GM19238 (cell line): Measurements from ENCODE around the gene ZNF615.
"Not testable (repeated sequence)": the region's sequence is repeated elsewhere in the genome, so short reads cannot be mapped to it uniquely, and the experiment has no call there.

ENCODE experiments used
- DNase-seq: peaks from one replicate; pipeline ENCODE4 v3.0.0; 2011; ENCODE audit warnings: low spot score; ENCODE audit not compliant: insufficient read length

The ZNF615 gene

DNA sequence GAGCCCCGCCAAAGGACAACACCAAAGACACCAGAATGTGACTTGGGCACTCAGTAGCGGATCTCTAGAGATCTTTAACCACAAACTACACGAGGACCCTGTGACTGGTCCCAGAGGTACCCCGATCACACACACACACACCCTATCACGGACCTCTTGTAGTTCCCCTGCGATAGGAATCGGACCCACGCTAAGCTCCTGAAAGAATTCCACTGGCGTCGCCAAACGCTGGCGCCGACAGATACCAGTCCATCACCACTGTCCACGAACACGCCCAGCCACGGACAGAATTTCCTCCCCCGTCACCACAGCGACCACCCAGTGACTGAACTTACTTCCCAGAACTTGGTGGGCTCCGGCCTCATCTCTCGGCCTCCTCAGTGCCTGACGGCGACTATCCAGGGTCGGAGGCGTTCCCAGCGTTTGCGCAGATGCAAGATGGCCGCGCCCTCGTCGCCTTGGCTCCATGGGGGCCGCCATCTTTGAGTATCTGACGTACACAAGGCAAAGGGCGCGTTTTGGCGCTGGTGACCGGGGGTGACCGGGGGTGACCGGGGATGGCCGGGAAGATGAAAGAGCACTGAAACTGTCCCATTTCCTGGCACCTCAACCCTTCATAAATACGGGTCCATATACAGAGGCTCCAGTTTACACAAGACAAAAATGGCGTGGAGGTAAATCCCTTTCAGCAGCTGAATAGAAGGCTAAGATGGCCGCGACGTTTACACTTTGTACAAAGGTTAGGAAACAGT, at the start of gene ZNF615:
Gene ZNF615, minus strand, starts transcription at position 406 of the 752 bp plus-strand sequence. CDS start 4,500 bp downstream, outside the sequence.
- DNase-seq, result peak; percentile 58

GRCh38 chr19:52056480-52056879, 48.5 kb upstream of the ZNF615 start:
- not testable (repeated sequence) for DNase-seq

- DNase-seq, result not testable (repeated sequence)
Observed at GRCh38 chr19:52051736-52052135, 43.7 kb upstream of the ZNF615 start.

GRCh38 chr19:52048555-52049501, 40.8 kb upstream of the ZNF615 start, which contains the start of gene ZNF432:
Gene ZNF432 (minus strand): TSS chr19:52048838. CDS start chr19:52046868, 1,970 bp downstream.
- DNase-seq, result peak; percentile 51

DNA sequence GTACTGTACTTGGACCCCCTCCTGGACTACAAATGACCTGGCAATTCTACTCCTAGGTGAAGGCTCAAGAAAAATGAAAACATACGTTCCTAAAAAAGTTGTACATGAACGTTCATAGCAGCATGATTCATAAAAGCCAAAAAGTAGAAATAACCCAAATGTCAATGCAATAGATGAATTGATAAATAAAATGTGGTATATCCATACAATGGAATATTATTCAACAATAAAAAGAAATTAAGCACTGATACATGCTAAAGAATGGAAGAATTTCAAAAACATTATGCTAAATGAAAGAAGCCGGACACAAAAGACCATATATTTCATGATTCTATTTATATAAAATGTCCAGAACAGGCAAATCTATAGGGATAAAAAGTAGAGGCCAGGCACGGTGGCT, 31.2 kb upstream of the ZNF615 start:
- no peak for DNase-seq

- DNase-seq, result no peak
Observed at GRCh38 chr19:52034051-52034728, 26.2 kb upstream of the ZNF615 start.

DNA sequence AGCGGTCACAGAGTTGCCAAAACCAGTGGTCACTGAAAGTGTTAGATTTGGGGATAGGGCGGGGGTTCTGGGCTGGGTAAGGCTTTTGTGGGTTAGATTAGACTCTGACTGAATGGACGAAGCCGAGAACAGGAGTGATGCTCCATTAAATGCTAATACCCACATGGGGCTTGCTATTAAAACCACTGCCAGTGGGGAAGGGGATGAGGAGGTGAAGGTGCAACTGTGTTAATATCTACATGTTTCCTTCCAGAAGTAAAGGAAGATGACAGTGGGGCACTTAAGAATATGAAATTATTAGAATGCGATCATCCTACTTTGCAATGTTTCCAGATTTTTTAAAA, 20.7 kb upstream of the ZNF615 start:
- no peak for DNase-seq

DNA sequence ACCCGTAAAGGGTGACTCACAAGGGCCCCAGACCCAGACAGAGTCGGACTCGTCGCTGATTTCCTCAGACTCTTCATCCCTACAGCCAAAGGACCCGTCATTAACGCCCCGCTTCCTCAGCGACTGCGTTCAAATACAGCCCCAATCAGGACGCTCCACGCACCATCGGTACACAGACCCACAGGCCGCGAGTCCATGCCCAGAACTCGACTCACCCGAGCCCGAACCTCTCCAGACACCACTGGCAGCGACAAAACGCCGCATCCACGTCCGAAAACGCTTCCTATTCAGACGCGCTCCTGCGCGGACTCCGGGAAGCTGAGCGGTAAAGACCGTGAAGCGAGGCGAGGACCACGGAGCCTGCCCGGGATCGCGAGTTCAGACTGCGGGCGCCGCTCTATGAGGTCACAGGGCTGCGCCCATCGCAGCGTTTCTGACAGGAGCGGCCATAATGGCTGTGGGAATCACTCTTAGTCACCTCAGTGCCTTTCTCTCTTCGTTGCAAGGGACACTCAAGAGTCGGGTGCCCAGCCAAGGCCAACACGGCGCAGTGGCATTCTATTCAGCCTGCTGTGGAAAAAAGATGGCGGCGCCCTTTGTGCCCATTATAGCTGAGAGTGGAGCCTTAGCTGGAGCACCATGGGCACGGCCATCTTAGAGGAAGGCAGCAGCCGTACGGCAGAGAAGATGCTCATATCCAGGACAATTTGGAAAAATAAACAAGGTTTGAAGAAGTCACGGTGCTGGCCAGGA, 20.2 kb upstream of the ZNF615 start, which contains the start of gene ZNF614:
Gene ZNF614, minus strand, starts transcription at position 353 of the 753 bp plus-strand sequence. CDS start 2,634 bp downstream, outside the sequence.
- peak; percentile 84 for DNase-seq

- not testable (repeated sequence) for DNase-seq
Observed at GRCh38 chr19:52026255-52026990, 18.4 kb upstream of the ZNF615 start.

GRCh38 chr19:52024478-52024877, 16.5 kb upstream of the ZNF615 start:
- not testable (repeated sequence) for DNase-seq

GRCh38 chr19:52022193-52022592, 14.2 kb upstream of the ZNF615 start:
- DNase-seq, result no peak

- no peak for DNase-seq
Observed at GRCh38 chr19:52020506-52020905, 12.5 kb upstream of the ZNF615 start.

DNA sequence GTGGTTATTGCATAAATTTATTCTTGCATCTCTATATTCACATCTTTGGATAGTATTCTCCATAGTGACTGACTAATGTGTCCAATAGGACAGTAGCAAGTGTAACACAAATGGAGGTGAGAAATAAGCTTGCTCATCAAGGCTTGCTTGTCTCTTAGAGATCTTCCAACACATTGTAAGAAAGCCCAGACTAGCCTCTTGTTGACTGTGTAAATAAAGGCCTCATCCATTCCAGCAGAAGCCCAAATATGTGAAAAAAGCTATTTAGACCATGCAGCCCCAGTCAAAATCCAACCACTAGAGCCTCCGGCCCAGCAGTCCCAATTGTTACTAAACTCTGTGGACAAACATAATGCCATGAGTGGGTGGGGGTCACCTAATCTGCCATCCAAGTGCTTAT, 2.7 kb upstream of the ZNF615 start:
- DNase-seq, result no peak

GRCh38 chr19:52007451-52007805, 583 bp downstream of the ZNF615 start:
- DNase-seq, result no peak

DNA sequence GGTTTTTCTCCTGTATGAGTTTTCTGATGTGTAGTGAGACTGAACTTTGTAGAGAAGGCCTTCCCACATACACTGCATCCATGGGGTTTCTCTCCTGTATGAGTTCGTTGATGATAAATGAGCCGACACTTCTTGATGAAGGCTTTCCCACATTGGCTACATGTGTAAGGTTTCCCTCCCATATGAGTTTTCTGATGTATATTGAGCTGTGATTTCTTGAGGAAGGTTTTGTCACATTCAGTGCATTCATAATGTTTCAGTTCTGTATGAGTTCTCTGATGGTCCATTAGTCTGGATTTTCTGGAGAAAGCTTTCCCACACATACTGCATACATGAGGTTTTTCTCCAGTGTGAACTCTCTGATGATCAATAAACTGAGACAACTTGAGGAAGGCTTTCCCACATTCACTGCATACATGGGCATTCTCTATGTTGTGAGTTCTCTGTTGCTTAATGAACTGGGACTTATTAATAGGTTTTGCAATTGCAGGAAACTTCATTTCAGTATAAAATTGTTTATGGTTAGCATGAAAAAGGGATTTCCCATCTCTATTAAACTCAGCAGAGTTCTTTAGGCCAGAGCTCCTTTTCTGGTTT, 13.9 kb downstream of the ZNF615 start:
- no peak for DNase-seq

- DNase-seq, result no peak
Observed at GRCh38 chr19:51993422-51993821, 14.6 kb downstream of the ZNF615 start.

DNA sequence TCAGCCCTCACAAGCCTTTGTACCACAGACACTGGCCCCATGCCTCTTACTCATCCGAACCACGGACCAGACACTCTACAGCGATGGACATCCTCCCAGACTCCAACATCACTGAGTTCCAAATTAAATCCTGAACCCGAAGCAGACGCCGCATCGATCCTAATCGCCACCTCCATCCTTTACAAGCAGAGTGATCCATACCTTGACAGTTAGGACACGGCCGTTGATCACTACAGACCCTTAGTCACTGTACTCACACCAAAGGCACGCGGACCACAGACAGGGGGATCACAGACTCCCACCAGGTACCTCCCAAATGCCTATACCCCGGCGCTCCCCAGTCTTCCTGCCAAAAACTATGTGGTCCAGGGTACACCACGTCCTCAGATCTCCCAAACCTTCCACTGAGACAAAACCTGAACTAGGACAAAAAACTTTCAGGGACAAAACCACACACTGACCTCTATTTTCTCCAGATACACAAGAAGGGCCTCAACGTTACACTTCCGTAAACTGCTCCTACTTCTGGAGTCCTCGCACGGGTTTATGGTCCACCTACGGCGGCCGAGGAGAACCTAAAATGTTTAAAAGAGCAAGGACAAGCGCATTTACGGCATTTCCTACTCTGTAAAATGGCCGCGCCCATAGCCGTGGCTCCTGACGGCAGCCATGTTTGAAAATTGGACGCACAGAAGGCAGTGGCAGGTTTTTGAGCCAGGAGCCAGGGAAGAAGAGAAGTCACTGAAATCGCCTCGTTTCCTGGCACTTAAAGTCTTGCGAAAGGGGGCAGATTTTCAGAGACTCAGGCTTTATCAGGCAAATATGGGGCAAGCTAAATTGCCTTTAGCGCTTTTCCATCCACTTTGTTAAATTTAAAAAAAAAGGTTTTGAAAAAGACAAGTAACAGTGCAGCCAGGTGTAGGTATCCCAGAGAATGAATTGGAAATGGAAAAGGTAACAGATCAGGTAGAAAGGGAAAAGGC, 21.4 kb downstream of the ZNF615 start, which contains the start of gene ZNF350:
Gene ZNF350, minus strand, starts transcription at position 532 of the 983 bp plus-strand sequence. CDS start 12,480 bp downstream, outside the sequence.
- peak; percentile 66 for DNase-seq

- no peak for DNase-seq
Observed at GRCh38 chr19:51983361-51983760, 24.6 kb downstream of the ZNF615 start.
